Nephron (organoid): ENCODE measurements around the gene FGF11.

Experiments
- H3K27ac Mint-ChIP-seq, 3 experiments: 2 replicates each; pipeline ENCODE4 v1.8.0; 2020; ENCODE audit warnings: mixed read lengths in 3 of 3, mild to moderate bottlenecking in 2 of 3, moderate library complexity in 1 of 3
- H3K27me3 Mint-ChIP-seq: 2 replicates; pipeline ENCODE4 v1.8.0; 2021; ENCODE audit warnings: low read depth, mild to moderate bottlenecking, moderate library complexity, mixed read lengths
- H3K36me3 Mint-ChIP-seq: 2 replicates; pipeline ENCODE4 v1.8.0; 2020; ENCODE audit warnings: low read depth, mixed read lengths
- H3K4me1 Mint-ChIP-seq: 2 replicates; pipeline ENCODE4 v1.8.0; 2020; ENCODE audit warnings: mixed read lengths
- H3K4me3 Mint-ChIP-seq, 3 experiments: 2 replicates each; pipeline ENCODE4 v1.8.0; 2020; ENCODE audit warnings: mild to moderate bottlenecking in 3 of 3, mixed read lengths in 3 of 3, moderate library complexity in 2 of 3
- H3K9me3 Mint-ChIP-seq: 2 replicates; pipeline ENCODE4 v1.8.0; 2020; ENCODE audit warnings: mixed read lengths
- TF ChIP-seq, protein P1 (sequence below), 3 experiments: fragments of 200-600 bp; sonication (generic); IDR thresholded peaks; one replicate each; pipeline ENCODE4 v1.5.0; 2021; ENCODE audit warnings: antibody characterized with exemption in 3 of 3; ENCODE audit not compliant: unreplicated experiment in 3 of 3

Gene FGF11

GRCh38 chr17:7425756-7426155 is 13.6 kb upstream of the FGF11 start:
- H3K9me3 Mint-ChIP-seq = no peaks in the 10 kb centered on the region
- peaks cover 8% of the 10 kb centered on the region for H3K27me3 Mint-ChIP-seq
- H3K36me3 Mint-ChIP-seq = no peaks in the 10 kb centered on the region
- peaks cover 6% of the 10 kb centered on the region for H3K4me1 Mint-ChIP-seq
- no peak overlapping the region for H3K27ac Mint-ChIP-seq
- TF ChIP-seq, protein P1, sequence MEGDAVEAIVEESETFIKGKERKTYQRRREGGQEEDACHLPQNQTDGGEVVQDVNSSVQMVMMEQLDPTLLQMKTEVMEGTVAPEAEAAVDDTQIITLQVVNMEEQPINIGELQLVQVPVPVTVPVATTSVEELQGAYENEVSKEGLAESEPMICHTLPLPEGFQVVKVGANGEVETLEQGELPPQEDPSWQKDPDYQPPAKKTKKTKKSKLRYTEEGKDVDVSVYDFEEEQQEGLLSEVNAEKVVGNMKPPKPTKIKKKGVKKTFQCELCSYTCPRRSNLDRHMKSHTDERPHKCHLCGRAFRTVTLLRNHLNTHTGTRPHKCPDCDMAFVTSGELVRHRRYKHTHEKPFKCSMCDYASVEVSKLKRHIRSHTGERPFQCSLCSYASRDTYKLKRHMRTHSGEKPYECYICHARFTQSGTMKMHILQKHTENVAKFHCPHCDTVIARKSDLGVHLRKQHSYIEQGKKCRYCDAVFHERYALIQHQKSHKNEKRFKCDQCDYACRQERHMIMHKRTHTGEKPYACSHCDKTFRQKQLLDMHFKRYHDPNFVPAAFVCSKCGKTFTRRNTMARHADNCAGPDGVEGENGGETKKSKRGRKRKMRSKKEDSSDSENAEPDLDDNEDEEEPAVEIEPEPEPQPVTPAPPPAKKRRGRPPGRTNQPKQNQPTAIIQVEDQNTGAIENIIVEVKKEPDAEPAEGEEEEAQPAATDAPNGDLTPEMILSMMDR (IDR thresholded peaks at IDR 0.05; ENCODE audit: unreplicated experiment in 3 of 3) = no peak
- no peak overlapping the region for H3K4me3 Mint-ChIP-seq

GRCh38 chr17:7426203-7426863 is 13.0 kb upstream of the FGF11 start:
- Mint-ChIP-seq H3K4me1 (peaks cover 6% of the 10 kb centered on the region), H3K36me3 (no peaks in the 10 kb centered on the region), H3K27me3 (peaks cover 9% of the 10 kb centered on the region), H3K4me3 (no peak overlapping the region), H3K27ac (no peak overlapping the region), H3K9me3 (no peaks in the 10 kb centered on the region)
- TF ChIP-seq, protein P1 (IDR thresholded peaks at IDR 0.05; ENCODE audit: unreplicated experiment in 3 of 3) = no peak

GRCh38 chr17:7426896-7427489 is 12.3 kb upstream of the FGF11 start:
- H3K4me1 Mint-ChIP-seq = peaks cover 6% of the 10 kb centered on the region
- H3K4me3 Mint-ChIP-seq = no peak overlapping the region
- no peaks in the 10 kb centered on the region for H3K36me3 Mint-ChIP-seq

GRCh38 chr17:7427549-7427948 is 11.8 kb upstream of the FGF11 start:
- Mint-ChIP-seq H3K27ac (no peak overlapping the region), H3K27me3 (peaks cover 9% of the 10 kb centered on the region), H3K4me1 (peaks cover 6% of the 10 kb centered on the region), H3K36me3 (no peaks in the 10 kb centered on the region), H3K4me3 (no peak overlapping the region), H3K9me3 (no peaks in the 10 kb centered on the region)
- TF ChIP-seq, protein P1 (IDR thresholded peaks at IDR 0.05; ENCODE audit: unreplicated experiment in 3 of 3) = no peak

More at GRCh38 chr17:7426896-7427489, 12.3 kb upstream of the FGF11 start:
- Mint-ChIP-seq H3K27me3 (peaks cover 9% of the 10 kb centered on the region), H3K27ac (no peak overlapping the region), H3K9me3 (no peaks in the 10 kb centered on the region)
- TF ChIP-seq, protein P1 (IDR thresholded peaks at IDR 0.05; ENCODE audit: unreplicated experiment in 3 of 3) = no peak

- TF ChIP-seq, protein P1 (IDR thresholded peaks at IDR 0.05; ENCODE audit: unreplicated experiment in 3 of 3) = no peak
- H3K4me1 Mint-ChIP-seq = peaks cover 4% of the 10 kb centered on the region
Observed at GRCh38 chr17:7428557-7428956, 10.8 kb upstream of the FGF11 start, which contains the start of gene SPEM3. SPEM3 (plus strand) TSS chr17:7428857; CDS start chr17:7428903, 46 bp downstream.

GRCh38 chr17:7429722-7430121 is 9.6 kb upstream of the FGF11 start:
- Mint-ChIP-seq H3K27ac (no peak overlapping the region), H3K4me1 (no peaks in the 10 kb centered on the region), H3K27me3 (peaks cover 5% of the 10 kb centered on the region), H3K36me3 (no peaks in the 10 kb centered on the region), H3K9me3 (no peaks in the 10 kb centered on the region), H3K4me3 (no peak overlapping the region)
- TF ChIP-seq, protein P1 (IDR thresholded peaks at IDR 0.05; ENCODE audit: unreplicated experiment in 3 of 3) = no peak

More at GRCh38 chr17:7428557-7428956, 10.8 kb upstream of the FGF11 start, which contains the start of gene SPEM3:
- no peak within 1 kb of the TSS for H3K4me3 Mint-ChIP-seq
- H3K9me3 Mint-ChIP-seq = no peaks in the 10 kb centered on the region
- H3K27me3 Mint-ChIP-seq = peaks cover 9% of the 10 kb centered on the region
- H3K36me3 Mint-ChIP-seq = no peaks in the 10 kb centered on the region
- H3K27ac Mint-ChIP-seq = no peak within 1 kb of the TSS
